ENCODE results near the gene SLC38A10. TPM values are rescaled to one million over a fixed set of nuclear protein-coding genes. Genes with fewer than 3 reads are reported as not detected.

The SLC38A10 gene
- total RNA-seq, 1 donor from 2014 or later, result 35.5 TPM

- Histone ChIP-seq H3K36me3 (ENCODE audit: control insufficient read depth, insufficient read depth, low read length) (no peaks in the 10 kb centered on the region), H3K27me3 (ENCODE audit: control insufficient read depth, insufficient read depth, low read length) (no peaks in the 10 kb centered on the region), H3K4me3 (ENCODE audit: low read depth, low read length) (no peak overlapping the region)
- FAIRE-seq, result no peak
- TF ChIP-seq, protein P1, sequence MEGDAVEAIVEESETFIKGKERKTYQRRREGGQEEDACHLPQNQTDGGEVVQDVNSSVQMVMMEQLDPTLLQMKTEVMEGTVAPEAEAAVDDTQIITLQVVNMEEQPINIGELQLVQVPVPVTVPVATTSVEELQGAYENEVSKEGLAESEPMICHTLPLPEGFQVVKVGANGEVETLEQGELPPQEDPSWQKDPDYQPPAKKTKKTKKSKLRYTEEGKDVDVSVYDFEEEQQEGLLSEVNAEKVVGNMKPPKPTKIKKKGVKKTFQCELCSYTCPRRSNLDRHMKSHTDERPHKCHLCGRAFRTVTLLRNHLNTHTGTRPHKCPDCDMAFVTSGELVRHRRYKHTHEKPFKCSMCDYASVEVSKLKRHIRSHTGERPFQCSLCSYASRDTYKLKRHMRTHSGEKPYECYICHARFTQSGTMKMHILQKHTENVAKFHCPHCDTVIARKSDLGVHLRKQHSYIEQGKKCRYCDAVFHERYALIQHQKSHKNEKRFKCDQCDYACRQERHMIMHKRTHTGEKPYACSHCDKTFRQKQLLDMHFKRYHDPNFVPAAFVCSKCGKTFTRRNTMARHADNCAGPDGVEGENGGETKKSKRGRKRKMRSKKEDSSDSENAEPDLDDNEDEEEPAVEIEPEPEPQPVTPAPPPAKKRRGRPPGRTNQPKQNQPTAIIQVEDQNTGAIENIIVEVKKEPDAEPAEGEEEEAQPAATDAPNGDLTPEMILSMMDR (IDR thresholded peaks at IDR 0.05; ENCODE audit: insufficient read depth, low read length, severe bottlenecking), result no peak
- DNase-seq (ENCODE audit: low read depth), result no peak
Observed at GRCh38 chr17:81299846-81300585, 4.9 kb upstream of the SLC38A10 start.

GRCh38 chr17:81298991-81299738 lies 4.1 kb upstream of the SLC38A10 start:
- TF ChIP-seq, protein P1 (IDR thresholded peaks at IDR 0.05; ENCODE audit: insufficient read depth, low read length, severe bottlenecking), result no peak
- FAIRE-seq (no peak), DNase-seq (ENCODE audit: low read depth) (no peak)
- H3K4me3 ChIP-seq (ENCODE audit: low read depth, low read length), result no peak overlapping the region
- no peaks in the 10 kb centered on the region for H3K27me3 ChIP-seq (ENCODE audit: control insufficient read depth, insufficient read depth, low read length)
- H3K36me3 ChIP-seq (ENCODE audit: control insufficient read depth, insufficient read depth, low read length), result no peaks in the 10 kb centered on the region

DNA sequence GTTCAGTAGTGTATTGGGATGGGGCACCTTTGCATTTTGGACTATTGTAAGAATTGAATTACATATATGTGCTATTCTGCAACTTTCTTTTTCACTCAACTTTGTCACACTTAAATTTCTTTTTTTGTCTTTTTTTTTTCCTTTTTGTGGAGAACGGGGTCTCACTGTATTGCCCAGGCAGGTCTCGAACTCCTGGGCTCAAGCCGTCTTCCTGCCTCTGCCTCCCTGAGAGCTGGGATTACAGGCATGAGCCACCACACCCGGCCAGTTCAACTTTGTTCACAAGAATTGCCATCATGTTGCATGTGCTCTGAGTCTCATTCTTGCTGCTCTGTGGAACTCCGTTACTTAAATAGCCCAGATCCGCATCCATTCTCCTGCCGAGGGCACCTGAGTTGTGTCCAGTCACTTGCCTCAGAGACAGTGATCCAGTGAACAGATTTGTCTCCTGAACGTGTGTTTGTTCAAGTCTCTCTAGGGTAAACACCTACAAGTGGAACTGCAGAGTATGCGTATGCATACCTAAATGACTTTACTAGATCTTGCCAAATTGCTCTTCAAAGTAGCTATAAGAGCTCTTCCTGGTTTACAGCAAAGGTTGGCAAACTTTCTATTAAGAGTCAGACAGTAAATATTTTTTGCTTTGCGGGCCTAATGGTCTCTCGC lies 3.4 kb upstream of the SLC38A10 start:
- TF ChIP-seq, protein P1 (IDR thresholded peaks at IDR 0.05; ENCODE audit: insufficient read depth, low read length, severe bottlenecking), result no peak
- FAIRE-seq, result no peak
- Histone ChIP-seq H3K27me3 (ENCODE audit: control insufficient read depth, insufficient read depth, low read length) (no peaks in the 10 kb centered on the region), H3K36me3 (ENCODE audit: control insufficient read depth, insufficient read depth, low read length) (no peaks in the 10 kb centered on the region), H3K4me3 (ENCODE audit: low read depth, low read length) (no peak overlapping the region)
- peak; percentile 18 for DNase-seq (ENCODE audit: low read depth)

DNA sequence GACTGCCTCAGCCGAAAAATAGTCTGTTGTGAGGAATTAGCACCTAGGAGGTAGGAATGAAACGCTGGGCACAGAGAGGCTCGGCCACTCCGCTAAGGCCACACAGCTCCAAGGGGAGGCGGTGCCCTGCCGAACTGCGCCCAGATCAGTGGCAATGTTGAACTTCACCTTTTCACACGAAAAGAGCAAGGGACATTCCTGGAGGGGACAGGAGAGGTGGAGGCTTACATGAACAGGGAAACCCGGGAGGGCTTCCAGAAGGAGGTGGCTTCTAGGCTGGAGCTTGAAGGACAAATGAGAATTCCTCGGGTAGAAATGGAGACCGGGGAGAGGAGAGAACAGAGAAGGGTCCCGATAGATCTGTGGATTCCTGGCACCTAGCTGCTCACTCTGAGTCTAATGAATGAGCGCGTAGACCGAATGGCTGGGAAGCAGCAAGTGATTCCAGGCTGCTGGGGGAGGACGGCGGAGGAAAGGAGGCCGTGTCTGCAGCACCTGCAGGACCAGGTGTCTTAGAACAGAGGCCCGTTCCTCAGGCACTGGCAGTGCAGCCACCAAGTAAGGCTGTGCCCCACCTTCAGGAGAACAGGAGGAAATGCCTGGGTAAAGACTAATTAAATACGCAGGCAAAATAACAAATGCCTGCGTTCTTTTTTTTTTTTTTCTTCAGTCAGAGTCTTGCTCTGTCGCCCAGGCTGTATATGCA lies 722 bp upstream of the SLC38A10 start:
- FAIRE-seq (no peak), DNase-seq (ENCODE audit: low read depth) (peak; percentile 85)
- peak overlapping the region; percentile 94 for H3K4me3 ChIP-seq (ENCODE audit: low read depth, low read length)
- H3K36me3 ChIP-seq (ENCODE audit: control insufficient read depth, insufficient read depth, low read length), result no peaks in the 10 kb centered on the region
- H3K27me3 ChIP-seq (ENCODE audit: control insufficient read depth, insufficient read depth, low read length), result no peaks in the 10 kb centered on the region
- TF ChIP-seq, protein P1 (IDR thresholded peaks at IDR 0.05; ENCODE audit: insufficient read depth, low read length, severe bottlenecking), result peak; percentile 64

DNA sequence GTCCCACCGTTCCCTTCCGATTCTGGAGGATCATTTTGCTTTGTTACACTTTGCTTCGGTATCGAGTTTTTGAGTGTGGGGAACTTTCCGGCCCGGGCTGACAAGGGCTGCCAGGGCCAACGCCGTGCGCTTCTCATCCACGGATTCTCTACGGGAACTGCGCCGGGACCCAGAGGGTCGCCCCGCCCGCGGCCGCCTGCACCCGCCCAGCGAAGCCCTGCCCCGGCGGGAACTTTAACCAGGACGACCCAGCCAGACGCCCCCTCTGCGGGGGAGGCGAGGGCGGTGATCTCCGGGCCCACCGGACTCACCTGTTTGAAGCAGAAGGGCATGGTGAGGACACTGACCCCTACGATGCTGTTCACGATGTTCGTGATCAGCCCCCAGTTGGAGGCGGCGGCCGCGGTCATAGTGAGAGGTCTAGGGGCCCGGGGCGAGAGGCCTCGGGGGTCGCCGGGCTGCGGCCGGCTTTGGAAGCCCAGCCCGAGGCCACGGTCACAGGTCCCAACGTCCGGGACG lies 536 bp downstream of the SLC38A10 start:
- TF ChIP-seq, protein P1 (IDR thresholded peaks at IDR 0.05; ENCODE audit: insufficient read depth, low read length, severe bottlenecking), result no peak
- peak overlapping the region; percentile 94 for H3K4me3 ChIP-seq (ENCODE audit: low read depth, low read length)
- DNase-seq (ENCODE audit: low read depth) (no peak), FAIRE-seq (no peak)
- H3K27me3 ChIP-seq (ENCODE audit: control insufficient read depth, insufficient read depth, low read length), result no peaks in the 10 kb centered on the region
- peaks cover 3% of the 10 kb centered on the region for H3K36me3 ChIP-seq (ENCODE audit: control insufficient read depth, insufficient read depth, low read length)
